UCSD-AML1 (cell line): ENCODE data around the gene TBC1D12.
"Not testable (repeated sequence)": the region's sequence is repeated elsewhere in the genome, so short reads cannot be mapped to it uniquely, and the experiment has no call there.

Experiments used
- DNase-seq: peaks from one replicate; lab custom pipeline; 2025; ENCODE audit not compliant: unreplicated experiment; lab: John Stamatoyannopoulos, UW

Gene TBC1D12

GRCh38 chr10:94402204-94402842 lies at the start of gene TBC1D12:
Gene TBC1D12, plus strand, starts transcription at chr10:94402541. Its CDS starts 73 bp downstream, at chr10:94402614.
- no peak for DNase-seq

DNA sequence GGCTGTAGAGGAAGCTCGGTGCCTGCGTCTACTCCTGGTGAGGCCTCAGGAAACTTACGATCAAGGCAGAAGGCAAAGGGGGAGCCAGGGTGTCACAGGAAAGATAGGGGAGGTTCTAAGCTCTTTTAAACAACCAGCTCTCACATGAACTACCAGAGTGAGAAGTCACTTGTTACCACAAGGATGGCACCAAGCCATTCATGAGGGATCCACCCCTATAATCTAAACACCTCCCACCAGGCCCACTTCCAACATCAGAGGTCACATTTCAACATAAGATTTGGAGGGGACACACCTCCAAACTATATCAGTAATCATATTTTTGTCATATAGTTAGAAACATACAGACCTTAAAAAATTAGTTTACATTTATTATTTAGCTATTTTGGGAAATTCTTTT lies 49.0 kb upstream of the TBC1D12 start:
- no peak for DNase-seq

DNA sequence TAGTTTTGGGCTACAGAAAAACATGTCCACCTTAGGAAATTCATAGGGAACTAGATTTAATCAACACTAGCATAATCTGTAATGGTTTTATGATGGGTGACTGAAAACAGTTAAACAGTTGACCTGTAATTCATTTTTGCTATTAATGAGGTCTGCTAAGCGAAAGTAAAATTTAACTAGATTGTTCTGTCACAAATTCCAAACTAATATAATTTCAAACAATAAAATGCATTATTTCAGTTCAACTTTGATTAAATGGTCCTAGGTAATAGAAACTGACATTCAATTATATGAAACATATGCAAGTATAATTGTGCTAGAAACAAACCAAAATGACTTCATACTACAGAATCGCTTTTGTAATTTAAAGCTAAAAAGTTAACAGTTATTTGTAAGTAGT lies 46.5 kb upstream of the TBC1D12 start:
- DNase-seq: no peak

DNA sequence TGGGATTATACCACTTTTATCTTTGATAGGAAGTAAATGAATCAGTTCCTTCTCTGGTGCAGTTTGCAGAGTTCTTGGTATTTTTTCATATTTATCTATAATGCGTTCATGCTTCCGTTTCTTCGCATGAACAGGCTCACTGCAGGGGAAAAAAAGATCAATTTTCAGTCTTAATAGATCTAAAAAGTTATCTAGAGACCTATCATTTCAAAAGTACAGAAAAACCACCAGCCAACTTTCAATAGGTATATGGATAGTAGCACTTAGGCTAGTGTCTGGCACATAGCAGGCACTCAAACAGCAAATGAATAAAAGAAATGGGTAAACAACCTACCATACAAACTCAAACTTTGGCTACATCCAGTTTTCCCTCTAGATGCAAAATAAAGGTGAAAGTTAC lies 45.1 kb upstream of the TBC1D12 start:
- DNase-seq: no peak

GRCh38 chr10:94358480-94358879 lies 43.9 kb upstream of the TBC1D12 start:
- no peak for DNase-seq

DNA sequence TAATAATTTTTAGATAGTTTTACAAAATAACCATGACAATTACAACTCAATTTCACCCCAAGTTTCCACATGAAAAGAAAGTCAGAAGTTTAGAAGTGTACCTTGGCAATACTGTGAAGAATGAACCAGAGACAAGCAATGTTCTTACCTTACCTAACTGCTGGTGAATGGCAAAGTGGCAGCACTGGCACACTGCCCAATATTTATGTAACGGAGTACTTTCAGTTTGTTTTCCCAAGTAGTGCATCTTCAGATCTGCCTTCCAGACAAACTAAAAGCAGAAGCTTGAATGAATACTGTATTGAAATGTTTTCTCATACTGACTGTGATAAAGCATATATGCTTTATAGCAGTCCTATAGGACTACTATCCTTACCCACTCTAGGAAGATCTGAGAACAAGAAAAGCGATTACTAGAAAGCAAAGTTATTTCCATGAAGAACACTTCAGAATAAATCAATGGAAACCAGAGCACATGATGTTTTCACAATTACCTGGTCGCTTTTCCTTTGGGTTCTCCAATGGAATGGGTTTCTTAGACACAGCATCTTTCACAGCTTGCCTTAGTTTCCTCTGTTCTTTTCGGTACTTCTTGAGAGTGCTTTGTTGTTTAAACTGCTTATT lies 41.1 kb upstream of the TBC1D12 start:
- DNase-seq: no peak

- peak; percentile 92 for DNase-seq
These were observed 39.7 kb upstream of the TBC1D12 start, which contains the start of gene NOC3L for GRCh38 chr10:94362360-94363250. Gene NOC3L, minus strand, starts transcription at chr10:94362939. Its CDS starts 101 bp downstream, at chr10:94362838.

DNA sequence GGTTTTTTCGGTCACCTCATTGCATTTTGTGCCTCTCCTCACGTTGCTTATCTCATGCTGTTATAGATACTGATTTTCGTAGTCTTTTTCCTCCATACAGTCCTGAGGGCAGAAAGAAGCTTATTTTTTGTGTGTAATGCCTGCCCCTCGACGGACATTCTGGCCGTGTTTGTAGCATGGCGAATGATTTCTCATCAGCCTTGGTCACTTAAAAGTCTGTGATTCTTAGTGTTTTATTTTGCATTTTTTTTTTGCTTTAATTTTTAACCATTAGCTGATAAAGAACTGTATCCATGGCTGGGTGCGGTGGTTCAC lies 39.1 kb upstream of the TBC1D12 start:
- DNase-seq: no peak

DNA sequence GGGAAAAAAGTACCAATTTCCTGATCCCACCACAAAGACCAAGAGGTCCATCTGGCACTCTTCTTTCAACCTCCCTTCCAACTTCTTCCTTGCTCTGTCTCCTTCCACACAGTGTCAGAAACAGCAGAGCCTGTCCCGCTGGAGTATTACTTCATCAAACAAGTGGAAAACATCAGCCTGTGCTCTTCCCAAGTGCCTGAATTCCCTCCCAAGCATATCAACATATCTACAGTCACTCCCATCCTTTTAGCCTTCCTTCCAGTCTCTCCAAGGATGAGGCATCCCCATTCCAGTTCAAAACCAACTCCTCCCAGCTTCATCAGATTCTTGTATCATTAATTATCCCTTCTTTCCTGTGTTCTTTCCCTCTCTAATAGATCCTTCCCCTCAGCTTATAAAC lies 37.9 kb upstream of the TBC1D12 start:
- DNase-seq: no peak

- no peak for DNase-seq
These were observed 36.0 kb upstream of the TBC1D12 start for GRCh38 chr10:94366382-94366781.

- no peak for DNase-seq
These were observed 31.8 kb upstream of the TBC1D12 start for GRCh38 chr10:94370501-94370900.

- no peak for DNase-seq
These were observed 27.0 kb upstream of the TBC1D12 start for GRCh38 chr10:94375374-94375773.

DNA sequence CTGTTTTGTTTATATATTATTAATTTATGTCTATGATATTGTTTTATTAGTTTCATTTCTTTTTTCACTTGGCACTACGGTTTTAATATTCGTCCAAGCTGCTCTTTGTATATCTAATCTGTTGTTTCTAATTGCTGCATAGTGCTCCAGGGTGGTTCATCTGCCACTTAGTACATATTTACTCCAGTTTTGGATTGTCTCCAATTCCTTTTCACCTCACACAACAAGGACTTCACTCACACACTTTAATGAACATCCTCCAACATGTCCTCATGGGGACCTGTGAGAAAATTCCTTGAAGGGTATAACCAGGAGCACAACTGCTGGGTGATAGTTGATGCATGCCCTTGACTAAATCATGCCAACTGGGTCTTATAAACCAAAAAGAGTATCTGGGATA lies 25.5 kb upstream of the TBC1D12 start:
- DNase-seq: no peak

GRCh38 chr10:94383530-94383929 lies 18.8 kb upstream of the TBC1D12 start:
- DNase-seq: no peak

DNA sequence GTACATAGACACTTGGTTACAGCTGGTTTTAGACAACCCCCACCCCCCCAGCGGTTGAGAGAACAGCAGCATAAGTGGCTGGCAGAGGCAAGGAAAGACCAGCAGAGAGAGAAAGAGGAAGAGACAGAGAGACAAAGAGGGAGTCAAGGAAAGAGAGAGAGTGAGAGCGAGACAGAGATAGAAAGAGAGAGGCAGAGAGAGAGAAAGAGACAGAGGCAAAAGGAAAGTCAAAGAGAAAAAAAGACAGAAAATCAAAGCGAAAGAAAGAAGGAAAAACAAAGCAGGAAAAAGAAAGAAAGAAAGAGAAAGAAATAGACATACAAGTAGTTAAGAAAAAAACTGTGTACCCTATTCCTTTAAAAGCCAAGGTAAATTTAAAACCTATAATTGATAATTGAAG lies 16.6 kb upstream of the TBC1D12 start:
- not testable (repeated sequence) for DNase-seq

- not testable (repeated sequence) for DNase-seq
These were observed 10.2 kb upstream of the TBC1D12 start for GRCh38 chr10:94392117-94392516.

GRCh38 chr10:94397549-94398370 lies 4.6 kb upstream of the TBC1D12 start:
- DNase-seq: no peak

GRCh38 chr10:94398762-94399161 lies 3.6 kb upstream of the TBC1D12 start:
- DNase-seq: no peak

DNA sequence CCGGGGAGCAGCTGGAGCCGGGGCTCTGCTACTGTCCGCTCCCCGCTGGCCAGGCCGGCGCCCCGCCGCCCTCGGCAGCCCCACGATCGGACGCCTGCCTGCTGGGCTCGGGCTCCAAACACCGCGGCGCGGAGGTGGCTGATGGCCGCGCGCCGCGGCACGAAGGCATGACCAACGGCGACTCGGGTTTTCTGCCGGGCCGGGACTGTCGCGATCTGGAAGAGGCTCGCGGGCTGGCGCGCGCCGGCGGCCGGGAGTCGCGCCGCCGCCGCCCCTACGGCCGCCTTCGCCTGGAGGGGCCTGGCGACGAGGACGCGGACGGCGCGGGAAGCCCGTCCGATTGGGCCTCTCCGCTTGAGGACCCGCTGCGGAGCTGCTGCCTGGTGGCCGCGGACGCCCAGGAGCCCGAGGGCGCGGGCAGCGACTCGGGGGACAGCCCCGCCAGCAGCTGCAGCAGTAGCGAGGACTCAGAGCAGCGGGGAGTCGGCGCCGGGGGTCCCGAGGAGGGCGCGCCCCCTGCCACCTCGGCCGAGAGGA lies 570 bp downstream of the TBC1D12 start:
- DNase-seq: no peak

DNA sequence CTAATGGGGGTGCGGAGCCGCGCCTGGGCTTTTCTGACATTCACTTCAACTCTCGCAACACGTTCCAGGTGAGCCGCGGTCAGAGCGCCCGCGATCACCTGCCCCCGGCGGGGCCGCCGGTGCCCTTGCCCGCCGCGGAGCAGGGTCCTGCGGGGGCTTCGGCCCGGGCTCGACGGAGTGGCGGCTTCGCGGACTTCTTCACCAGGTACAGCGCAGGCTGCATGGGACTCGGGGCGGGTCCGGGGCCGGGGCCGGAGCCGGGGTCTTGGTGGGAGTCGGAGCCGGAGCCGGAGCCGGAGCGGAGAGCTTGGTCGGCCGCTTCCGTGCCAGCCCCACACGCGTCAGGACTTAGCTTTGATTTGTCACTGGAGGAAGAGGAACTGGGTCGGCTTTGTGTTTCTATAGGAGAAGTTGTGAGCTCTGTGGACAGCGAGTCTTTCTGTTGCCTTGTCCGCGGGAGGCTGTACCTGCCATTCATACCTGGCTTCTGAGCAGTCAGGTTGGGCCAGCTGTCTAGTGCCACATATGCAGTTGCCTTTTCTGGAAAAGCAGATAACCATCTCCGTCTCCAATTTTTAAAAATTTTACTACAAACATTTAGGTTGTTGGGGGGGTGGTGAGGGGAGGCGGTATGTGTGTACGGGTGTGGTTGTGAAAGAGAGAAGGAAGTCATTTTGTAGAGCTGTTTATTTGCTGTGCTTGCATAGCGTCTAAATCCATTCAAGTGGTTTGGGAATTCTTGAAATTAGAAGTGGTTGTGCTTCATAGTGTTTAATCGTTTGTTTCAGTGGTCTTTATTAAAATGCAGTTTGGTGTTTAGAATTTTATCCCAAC lies 1.3 kb downstream of the TBC1D12 start:
- peak; percentile 16 for DNase-seq
